Esophagus muscularis mucosa (tissue), 3 donors: ENCODE measurements around the gene RAP2B.

ENCODE experiments used
- POLR2A ChIP-seq: fragments of 450-650 bp; IDR thresholded peaks from one replicate; pipeline ENCODE4 v1.6.1; 2017; ENCODE audit warnings: antibody characterized with exemption, moderate library complexity, mild to moderate bottlenecking, low read depth
- POLR2AphosphoS5 ChIP-seq, 2 donors: sonication (generic); formaldehyde crosslinking; IDR thresholded peaks; one replicate each; pipeline ENCODE4 v1.6.1; 2017; ENCODE audit warnings: antibody characterized with exemption in 2 of 2
- TF ChIP-seq, protein P1 (sequence below), 3 experiments: fragments of 200-600 bp in 2 of 3; fragments of 450-650 bp in 1 of 3; sonication (generic) in 2 of 3; IDR thresholded peaks; one replicate each; pipeline ENCODE4 v1.5.1; 2017 to 2019; ENCODE audit warnings: antibody characterized with exemption in 3 of 3, mild to moderate bottlenecking in 2 of 3, moderate library complexity in 1 of 3

DNA sequence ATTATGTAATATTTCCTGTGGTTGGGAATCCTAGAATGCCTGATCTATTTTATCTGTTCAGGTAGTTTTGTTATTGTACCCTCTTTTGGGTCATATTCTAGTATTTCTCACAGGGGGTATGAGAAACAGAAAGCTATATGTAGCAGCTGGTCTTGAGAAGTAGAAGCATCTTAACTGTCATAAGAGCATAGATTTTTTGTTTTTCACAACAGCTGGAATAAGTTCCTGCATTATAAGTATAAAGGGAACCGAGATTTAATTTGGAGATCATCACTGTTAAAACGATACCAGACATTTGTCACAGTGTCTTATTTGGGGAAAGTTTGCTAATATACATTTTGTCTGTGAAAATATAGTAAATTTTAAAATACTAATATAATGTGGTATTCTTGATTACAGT is 4.8 kb downstream of the RAP2B start:
- no peak for TF ChIP-seq POLR2A
- TF ChIP-seq, protein P1, sequence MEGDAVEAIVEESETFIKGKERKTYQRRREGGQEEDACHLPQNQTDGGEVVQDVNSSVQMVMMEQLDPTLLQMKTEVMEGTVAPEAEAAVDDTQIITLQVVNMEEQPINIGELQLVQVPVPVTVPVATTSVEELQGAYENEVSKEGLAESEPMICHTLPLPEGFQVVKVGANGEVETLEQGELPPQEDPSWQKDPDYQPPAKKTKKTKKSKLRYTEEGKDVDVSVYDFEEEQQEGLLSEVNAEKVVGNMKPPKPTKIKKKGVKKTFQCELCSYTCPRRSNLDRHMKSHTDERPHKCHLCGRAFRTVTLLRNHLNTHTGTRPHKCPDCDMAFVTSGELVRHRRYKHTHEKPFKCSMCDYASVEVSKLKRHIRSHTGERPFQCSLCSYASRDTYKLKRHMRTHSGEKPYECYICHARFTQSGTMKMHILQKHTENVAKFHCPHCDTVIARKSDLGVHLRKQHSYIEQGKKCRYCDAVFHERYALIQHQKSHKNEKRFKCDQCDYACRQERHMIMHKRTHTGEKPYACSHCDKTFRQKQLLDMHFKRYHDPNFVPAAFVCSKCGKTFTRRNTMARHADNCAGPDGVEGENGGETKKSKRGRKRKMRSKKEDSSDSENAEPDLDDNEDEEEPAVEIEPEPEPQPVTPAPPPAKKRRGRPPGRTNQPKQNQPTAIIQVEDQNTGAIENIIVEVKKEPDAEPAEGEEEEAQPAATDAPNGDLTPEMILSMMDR (IDR thresholded peaks at IDR 0.05), result no peak
- TF ChIP-seq POLR2AphosphoS5 (IDR thresholded peaks at IDR 0.05), result no peak
